ENCODE measurements around the gene SCT.

Gene SCT

GRCh38 chr11:581752-582151 lies 45.2 kb downstream of the SCT start:
- TF ChIP-seq, protein P1, sequence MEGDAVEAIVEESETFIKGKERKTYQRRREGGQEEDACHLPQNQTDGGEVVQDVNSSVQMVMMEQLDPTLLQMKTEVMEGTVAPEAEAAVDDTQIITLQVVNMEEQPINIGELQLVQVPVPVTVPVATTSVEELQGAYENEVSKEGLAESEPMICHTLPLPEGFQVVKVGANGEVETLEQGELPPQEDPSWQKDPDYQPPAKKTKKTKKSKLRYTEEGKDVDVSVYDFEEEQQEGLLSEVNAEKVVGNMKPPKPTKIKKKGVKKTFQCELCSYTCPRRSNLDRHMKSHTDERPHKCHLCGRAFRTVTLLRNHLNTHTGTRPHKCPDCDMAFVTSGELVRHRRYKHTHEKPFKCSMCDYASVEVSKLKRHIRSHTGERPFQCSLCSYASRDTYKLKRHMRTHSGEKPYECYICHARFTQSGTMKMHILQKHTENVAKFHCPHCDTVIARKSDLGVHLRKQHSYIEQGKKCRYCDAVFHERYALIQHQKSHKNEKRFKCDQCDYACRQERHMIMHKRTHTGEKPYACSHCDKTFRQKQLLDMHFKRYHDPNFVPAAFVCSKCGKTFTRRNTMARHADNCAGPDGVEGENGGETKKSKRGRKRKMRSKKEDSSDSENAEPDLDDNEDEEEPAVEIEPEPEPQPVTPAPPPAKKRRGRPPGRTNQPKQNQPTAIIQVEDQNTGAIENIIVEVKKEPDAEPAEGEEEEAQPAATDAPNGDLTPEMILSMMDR (IDR thresholded peaks at IDR 0.05) = no peak
- H3K36me3 ChIP-seq (ENCODE audit: control insufficient read depth, insufficient read depth, low read length) = no peaks in the 10 kb centered on the region
- no peak overlapping the region for H3K4me2 ChIP-seq (ENCODE audit: low read length)
- H3K79me2 ChIP-seq = peaks cover 48% of the 10 kb centered on the region
- H3K9me3 ChIP-seq (ENCODE audit: control insufficient read depth, low read length) = no peaks in the 10 kb centered on the region
- H3K4me1 ChIP-seq = peaks cover 5% of the 10 kb centered on the region
- no peak overlapping the region for H3K4me3 ChIP-seq (ENCODE audit: low read depth, low read length)
- H3K27ac ChIP-seq = no peak overlapping the region
- no peak overlapping the region for H2AFZ ChIP-seq
- no peaks in the 10 kb centered on the region for H3K27me3 ChIP-seq (ENCODE audit: control insufficient read depth, insufficient read depth, low read length)
- no peak overlapping the region for H3K9ac ChIP-seq

GRCh38 chr11:581342-581741 lies 45.6 kb downstream of the SCT start:
- H3K9ac ChIP-seq = no peak overlapping the region
- no peak overlapping the region for H3K4me2 ChIP-seq (ENCODE audit: low read length)
- no peak overlapping the region for H3K27ac ChIP-seq
- H3K4me1 ChIP-seq = peaks cover 5% of the 10 kb centered on the region
- no peak overlapping the region for H3K4me3 ChIP-seq (ENCODE audit: low read depth, low read length)
- H3K27me3 ChIP-seq (ENCODE audit: control insufficient read depth, insufficient read depth, low read length) = no peaks in the 10 kb centered on the region
- no peaks in the 10 kb centered on the region for H3K9me3 ChIP-seq (ENCODE audit: control insufficient read depth, low read length)
- TF ChIP-seq, protein P1 (IDR thresholded peaks at IDR 0.05) = no peak
- peaks cover 48% of the 10 kb centered on the region for H3K79me2 ChIP-seq
- no peak overlapping the region for H2AFZ ChIP-seq
- H3K36me3 ChIP-seq (ENCODE audit: control insufficient read depth, insufficient read depth, low read length) = no peaks in the 10 kb centered on the region

- Histone ChIP-seq H3K79me2 (peaks cover 45% of the 10 kb centered on the region), H2AFZ (no peak overlapping the region), H3K4me3 (ENCODE audit: low read depth, low read length) (no peak overlapping the region), H3K27ac (no peak overlapping the region), H3K9ac (no peak overlapping the region), H3K9me3 (ENCODE audit: control insufficient read depth, low read length) (no peaks in the 10 kb centered on the region), H3K4me2 (ENCODE audit: low read length) (no peak overlapping the region), H3K27me3 (ENCODE audit: control insufficient read depth, insufficient read depth, low read length) (no peaks in the 10 kb centered on the region), H3K4me1 (peaks cover 5% of the 10 kb centered on the region), H3K36me3 (ENCODE audit: control insufficient read depth, insufficient read depth, low read length) (no peaks in the 10 kb centered on the region)
- TF ChIP-seq, protein P1 (IDR thresholded peaks at IDR 0.05) = no peak
Measured at GRCh38 chr11:579830-580601, 47.0 kb downstream of the SCT start.

GRCh38 chr11:578276-579035 lies 48.5 kb downstream of the SCT start:
- peaks cover 39% of the 10 kb centered on the region for H3K79me2 ChIP-seq
- no peaks in the 10 kb centered on the region for H3K9me3 ChIP-seq (ENCODE audit: control insufficient read depth, low read length)
- no peak overlapping the region for H3K4me2 ChIP-seq (ENCODE audit: low read length)
- no peaks in the 10 kb centered on the region for H3K36me3 ChIP-seq (ENCODE audit: control insufficient read depth, insufficient read depth, low read length)
- no peak overlapping the region for H3K9ac ChIP-seq
- no peak overlapping the region for H3K27ac ChIP-seq
- H3K4me1 ChIP-seq = peaks cover 5% of the 10 kb centered on the region
- H3K27me3 ChIP-seq (ENCODE audit: control insufficient read depth, insufficient read depth, low read length) = no peaks in the 10 kb centered on the region
- TF ChIP-seq, protein P1 (IDR thresholded peaks at IDR 0.05) = no peak
- H2AFZ ChIP-seq = no peak overlapping the region
- no peak overlapping the region for H3K4me3 ChIP-seq (ENCODE audit: low read depth, low read length)

Measured in parathyroid adenoma (tissue), 2 donors.